K562 (cell line): ENCODE results near the gene DHCR24. TPM values are rescaled to one million over a fixed set of nuclear protein-coding genes. Genes with fewer than 3 reads are reported as not detected.

Source experiments
- ATAC-seq: fragments of 200-7000 bp; cut with Tn5 transposase; 3 replicates; pipeline ENCODE4 v1.9.1; 2020; ENCODE audit warnings: moderate library complexity
- BruUV-seq: library from RNA; stranded (reverse); fragments of 400-500 nt; replicated peaks from 2 replicates; lab custom pipeline; 2021; lab: Mats Ljungman, UMichigan
- CTCF ChIA-PET: fragments of 300-600 bp; formaldehyde crosslinking; extraction: SDS; loops from one replicate; lab custom pipeline; 2021; ENCODE audit warnings: low intra/inter-chr PET ratio; lab: Yijun Ruan, JAX
- POLR2A ChIA-PET: fragments of 300-600, 350-650 bp; sonication (Branson Sonifier 250); formaldehyde crosslinking; extraction: SDS; loops from one replicate; lab custom pipeline; 2021; ENCODE audit warnings: antibody characterized with exemption, inconsistent platforms; lab: Yijun Ruan, JAX
- DNase-seq, 4 experiments: peaks; one replicate each; pipeline versions ENCODE4 v3.0.0 to v3.0.0-alpha.2; 2011 to 2018; ENCODE audit warnings: low spot score in 3 of 4, mixed read lengths in 3 of 4; ENCODE audit errors: extremely low read depth in 1 of 4
- FAIRE-seq: peaks from 2 replicates; lab custom pipeline; 2011; peaks lifted over from hg19 to GRCh38; lab: Jason Lieb, UNC
- H2AFZ ChIP-seq: 2 replicates; pipeline ENCODE4 v1.6.0; 2011; ENCODE audit warnings: low read depth, low read length, control low read depth, inconsistent platforms
- H3K27ac ChIP-seq: fragments of 200-600 bp; 3 replicates; pipeline ENCODE4 v1.8.0; 2011; ENCODE audit warnings: low read depth, mild to moderate bottlenecking, control low read depth, inconsistent platforms, low read length, moderate library complexity, mixed read lengths; ENCODE audit errors: extremely low read depth
- H3K27me3 ChIP-seq, 2 experiments: fragments of 300-600 bp in 1 of 2; 2 replicates in 1 of 2; 3 replicates in 1 of 2; pipeline versions ENCODE4 v1.6.0 to v1.8.0; 2011; ENCODE audit warnings: inconsistent platforms in 2 of 2, low read length in 2 of 2, mild to moderate bottlenecking in 1 of 2, mixed read lengths in 1 of 2, moderate library complexity in 1 of 2; ENCODE audit not compliant: control insufficient read depth in 2 of 2, insufficient read depth in 2 of 2
- H3K36me3 ChIP-seq: fragments of 300-600 bp; 3 replicates; pipeline ENCODE4 v1.8.0; 2011; ENCODE audit warnings: mild to moderate bottlenecking, low read length, inconsistent platforms; ENCODE audit not compliant: control insufficient read depth, insufficient read depth
- H3K4me1 ChIP-seq, 2 experiments: fragments of 200-600 bp in 1 of 2; replicated peaks in 1 of 2; 2 replicates in 1 of 2; 3 replicates in 1 of 2; pipeline versions ENCODE4 v1.5.1 to v1.8.0; 2011; ENCODE audit warnings: inconsistent platforms in 2 of 2, low read length in 2 of 2, mild to moderate bottlenecking in 1 of 2, mixed read lengths in 1 of 2, moderate library complexity in 1 of 2; ENCODE audit not compliant: control insufficient read depth in 2 of 2, insufficient read depth in 2 of 2
- H3K4me2 ChIP-seq: 2 replicates; pipeline ENCODE4 v1.6.1; 2011; ENCODE audit warnings: low read length, control low read depth, inconsistent platforms, mixed read lengths; ENCODE audit not compliant: insufficient read depth
- H3K4me3 ChIP-seq: fragments of 200-600 bp; sonication (generic), shearing (Covaris generic); 2 replicates; pipeline ENCODE4 v1.5.1; 2016; ENCODE audit warnings: control low read depth, inconsistent platforms
- H3K79me2 ChIP-seq: fragments of 200-600 bp; 3 replicates; pipeline ENCODE4 v1.8.0; 2011; ENCODE audit warnings: low read length, inconsistent platforms; ENCODE audit not compliant: control insufficient read depth, insufficient read depth
- H3K9ac ChIP-seq, 2 experiments: 2 replicates each; pipeline versions ENCODE4 v1.6.0 to v1.6.1; 2011; ENCODE audit warnings: low read depth in 2 of 2, low read length in 2 of 2, control low read depth in 1 of 2, inconsistent platforms in 1 of 2, mild to moderate bottlenecking in 1 of 2, mixed read lengths in 1 of 2; ENCODE audit not compliant: insufficient read depth in 1 of 2
- H3K9me1 ChIP-seq: one replicate; pipeline ENCODE4 v1.6.0; 2011; ENCODE audit warnings: inconsistent platforms, mild to moderate bottlenecking, low read length, moderate library complexity; ENCODE audit not compliant: control insufficient read depth, insufficient read depth
- H3K9me3 ChIP-seq: replicated peaks from 2 replicates; pipeline ENCODE4 v1.5.1; 2011; ENCODE audit warnings: low read depth, low read length, inconsistent platforms; ENCODE audit not compliant: control insufficient read depth, insufficient read depth
- H4K20me1 ChIP-seq: replicated peaks from 2 replicates; pipeline ENCODE4 v1.6.1; 2011; ENCODE audit warnings: low read length, inconsistent platforms, mixed read lengths; ENCODE audit not compliant: control insufficient read depth, insufficient read depth
- CEBPB ChIP-seq: fragments of 450-650 bp; IDR thresholded peaks from 2 replicates; pipeline ENCODE4 v1.6.1; 2016; ENCODE audit warnings: missing genetic modification characterization, missing compliant biosample characterization
- CEBPG ChIP-seq, 3 experiments: fragments of 200-800 bp in 1 of 3; sonication (Bioruptor generic) in 1 of 3; sonication (generic) in 1 of 3; formaldehyde crosslinking in 1 of 3; IDR thresholded peaks in 2 of 3; conservative IDR thresholded peaks in 1 of 3; 2 replicates each; pipeline versions ENCODE4 v1.6.1 to v1.8.0; 2016 to 2022; ENCODE audit warnings: missing compliant biosample characterization in 2 of 3, missing genetic modification characterization in 2 of 3, mild to moderate bottlenecking in 1 of 3, missing genetic modification reagents in 1 of 3
- POLR3A ChIP-seq: IDR thresholded peaks from 2 replicates; pipeline ENCODE4 v1.6.1; 2011; ENCODE audit warnings: borderline replicate concordance, mild to moderate bottlenecking, moderate library complexity; ENCODE audit not compliant: insufficient read length, insufficient read depth; ENCODE audit errors: extremely low read depth
- ZNF133 ChIP-seq: fragments of 250-450 bp; sonication (Bioruptor Pico); IDR thresholded peaks from 2 replicates; pipeline ENCODE4 v1.4.0; 2020; ENCODE audit warnings: mild to moderate bottlenecking
- WGBS: fragments of 100-300 bp; shearing (Covaris generic); methylation state at CpG from one replicate; pipeline ENCODE4 v1.1.6; 2016; ENCODE audit warnings: low coverage, mixed read lengths; ENCODE audit not compliant: insufficient coverage; ENCODE audit errors: missing lambda C conversion rate; 5-methylcytosine and 5-hydroxymethylcytosine counted together
- in situ Hi-C: fragments of 300-500 bp; cut with MboI; formaldehyde crosslinking; loops from 4 replicates; pipeline ENCODE4 v1.15.0; 2018; ENCODE audit warnings: inconsistent platforms, mixed read lengths
- intact Hi-C: fragments of 100-400 bp; cut with micrococcal nuclease; formaldehyde crosslinking; loops from 2 replicates; pipeline ENCODE4 v1.14.2; 2022
- polyA plus RNA-seq, 8 experiments: library from polyadenylated mRNA; depleted of rRNA in 4 of 8; stranded (reverse) in 5 of 8; unstranded in 3 of 8; fragments of >200 nt; fragmentation: Nextera tagmentation in 2 of 8; fragmentation: Illumina TruSeq in 1 of 8; extraction: Ambion mirVana in 2 of 8; extraction: Trizol in 1 of 8; gene quantifications; 2 replicates each; pipeline versions ENCODE4 v1.2.1 to v1.2.3, GENCODE V29; 2011 to 2014; ENCODE audit warnings: inconsistent platforms in 1 of 8, missing spikeins in 1 of 8
- total RNA-seq, 7 experiments: library from RNA; depleted of rRNA in 6 of 7; stranded (reverse); fragments of >200 nt in 6 of 7; fragmentation: Illumina TruSeq in 2 of 7; extraction: Trizol in 2 of 7; gene quantifications; 2 replicates each; pipeline versions ENCODE4 v1.2.1 to v1.2.3, GENCODE V29; 2011 to 2021; ENCODE audit warnings: low replicate concordance in 1 of 7
- TF ChIP-seq, protein P1 (sequence below), 2 experiments: IDR thresholded peaks in 1 of 2; conservative IDR thresholded peaks in 1 of 2; 2 replicates each; pipeline ENCODE4 v1.6.1; 2016; ENCODE audit warnings: low read depth in 2 of 2, mild to moderate bottlenecking in 1 of 2, missing compliant biosample characterization in 1 of 2, missing genetic modification characterization in 1 of 2, moderate library complexity in 1 of 2
- TF ChIP-seq, protein P2 (sequence below): sonication (generic); formaldehyde crosslinking; IDR thresholded peaks from 2 replicates; pipeline ENCODE4 v1.8.0; 2022; ENCODE audit warnings: missing genetic modification reagents, mild to moderate bottlenecking, borderline replicate concordance

DHCR24 gene
- total and polyA plus RNA-seq, 9 of the 15 experiments (the other 6 are each of a cell fraction or from before 2014, with no cell fraction given) = 23.4 to 161 (median 79.9) TPM

DNA sequence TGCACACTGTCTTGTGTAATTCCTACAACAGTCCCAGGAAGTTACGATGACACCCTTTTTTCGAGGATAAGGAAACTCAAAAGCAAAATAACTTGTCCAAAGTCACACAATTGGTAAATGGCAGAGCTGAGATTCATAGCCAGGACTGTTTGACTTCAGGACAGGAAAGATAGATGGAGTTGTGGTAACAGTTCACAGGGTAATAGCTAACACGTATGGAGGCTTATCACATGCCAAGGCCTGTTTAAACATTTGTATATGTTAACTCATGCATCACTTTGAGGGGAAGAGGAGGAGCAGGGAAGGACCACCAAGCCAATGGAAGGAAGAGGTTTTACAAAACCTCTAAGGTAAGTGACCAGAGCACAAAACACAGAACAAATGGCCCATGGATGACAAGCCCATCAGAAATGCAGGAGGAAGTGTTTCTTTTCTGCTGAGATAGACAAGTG lies 2.8 kb downstream of the DHCR24 start (continued):
- TF ChIP-seq, protein P1, sequence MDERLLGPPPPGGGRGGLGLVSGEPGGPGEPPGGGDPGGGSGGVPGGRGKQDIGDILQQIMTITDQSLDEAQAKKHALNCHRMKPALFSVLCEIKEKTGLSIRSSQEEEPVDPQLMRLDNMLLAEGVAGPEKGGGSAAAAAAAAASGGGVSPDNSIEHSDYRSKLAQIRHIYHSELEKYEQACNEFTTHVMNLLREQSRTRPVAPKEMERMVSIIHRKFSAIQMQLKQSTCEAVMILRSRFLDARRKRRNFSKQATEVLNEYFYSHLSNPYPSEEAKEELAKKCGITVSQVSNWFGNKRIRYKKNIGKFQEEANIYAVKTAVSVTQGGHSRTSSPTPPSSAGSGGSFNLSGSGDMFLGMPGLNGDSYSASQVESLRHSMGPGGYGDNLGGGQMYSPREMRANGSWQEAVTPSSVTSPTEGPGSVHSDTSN (CRISPR knock-in tag; IDR thresholded peaks at IDR 0.05; ENCODE audit: low read depth) = no peak
- TF ChIP-seq, protein P1 (tag; conservative IDR thresholded peaks at IDR 0.05; ENCODE audit: low read depth) = peak; percentile 28; the same call in 1 of the 2 replicates
- TF ChIP-seq ZNF133 (CRISPR knock-in tag) = no peak
- TF ChIP-seq, all 486 proteins: peak for 5

DNA sequence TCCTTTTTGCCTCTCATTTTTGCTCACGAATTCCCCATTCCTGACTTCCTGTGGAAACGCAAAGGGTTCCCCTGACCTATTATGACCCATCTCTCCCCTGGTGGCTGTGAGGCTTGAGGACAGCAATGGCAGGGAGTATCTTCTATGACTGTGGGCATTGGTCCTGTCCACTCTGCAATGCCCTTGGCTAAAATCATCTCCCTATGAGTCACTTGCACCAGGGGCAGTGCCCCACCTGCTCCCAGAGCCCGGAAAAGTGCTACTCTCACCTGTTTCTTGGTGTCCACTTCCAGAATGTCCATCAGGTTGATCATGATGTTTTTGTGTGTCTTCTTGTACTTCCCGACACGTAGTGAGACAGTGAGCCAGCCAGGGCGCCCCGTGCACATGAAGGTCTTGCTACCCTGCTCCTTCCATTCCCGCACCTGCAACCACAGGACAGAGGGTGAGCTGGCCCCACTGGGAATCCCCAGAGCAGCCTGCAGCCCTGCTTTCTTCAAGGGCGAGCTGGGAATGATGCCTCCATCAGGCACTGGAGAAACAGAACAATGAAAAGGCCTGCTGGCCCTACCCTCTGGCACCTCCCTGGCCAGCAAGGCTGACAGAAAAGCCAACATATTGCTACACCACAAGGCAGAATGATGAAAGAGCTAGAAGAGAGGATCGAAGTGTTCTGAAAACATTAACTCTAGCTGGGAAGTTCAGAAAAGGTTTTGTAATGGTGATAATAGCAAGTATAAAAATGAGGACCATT lies 3.5 kb downstream of the DHCR24 start:
- intact Hi-C loops = no loop called here
- no peak overlapping the region for H2AFZ ChIP-seq
- no peak overlapping the region for H3K27ac ChIP-seq
- no peak for DNase-seq
- no peak for FAIRE-seq
- H3K4me2 ChIP-seq = no peak overlapping the region
- peaks cover 84% of the 10 kb centered on the region for H3K79me2 ChIP-seq
- H3K9ac ChIP-seq = peak overlapping the region in 1 of 2 experiments; percentile 43; a peak in 1 of 4 replicates
- 91% methylated on average over 10 of the region's 10 CpGs for WGBS
- H3K4me3 ChIP-seq = no peak overlapping the region
- no peak for ATAC-seq
- no peak for TF ChIP-seq CEBPG (CRISPR knock-in tag; IDR thresholded peaks at IDR 0.05)
- 0 out of 4 replicates have a peak, but pooled peaks of 1 of the 2 experiments have one; percentile 42 for TF ChIP-seq CEBPG (tag; conservative IDR thresholded peaks at IDR 0.05 in 1 of 2, IDR thresholded peaks at IDR 0.05 in 1 of 2)
- TF ChIP-seq, protein P2, sequence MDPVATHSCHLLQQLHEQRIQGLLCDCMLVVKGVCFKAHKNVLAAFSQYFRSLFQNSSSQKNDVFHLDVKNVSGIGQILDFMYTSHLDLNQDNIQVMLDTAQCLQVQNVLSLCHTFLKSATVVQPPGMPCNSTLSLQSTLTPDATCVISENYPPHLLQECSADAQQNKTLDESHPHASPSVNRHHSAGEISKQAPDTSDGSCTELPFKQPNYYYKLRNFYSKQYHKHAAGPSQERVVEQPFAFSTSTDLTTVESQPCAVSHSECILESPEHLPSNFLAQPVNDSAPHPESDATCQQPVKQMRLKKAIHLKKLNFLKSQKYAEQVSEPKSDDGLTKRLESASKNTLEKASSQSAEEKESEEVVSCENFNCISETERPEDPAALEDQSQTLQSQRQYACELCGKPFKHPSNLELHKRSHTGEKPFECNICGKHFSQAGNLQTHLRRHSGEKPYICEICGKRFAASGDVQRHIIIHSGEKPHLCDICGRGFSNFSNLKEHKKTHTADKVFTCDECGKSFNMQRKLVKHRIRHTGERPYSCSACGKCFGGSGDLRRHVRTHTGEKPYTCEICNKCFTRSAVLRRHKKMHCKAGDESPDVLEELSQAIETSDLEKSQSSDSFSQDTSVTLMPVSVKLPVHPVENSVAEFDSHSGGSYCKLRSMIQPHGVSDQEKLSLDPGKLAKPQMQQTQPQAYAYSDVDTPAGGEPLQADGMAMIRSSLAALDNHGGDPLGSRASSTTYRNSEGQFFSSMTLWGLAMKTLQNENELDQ = no peak
- TF ChIP-seq POLR3A = no peak
- peak; percentile 45; the same call in 1 of the 2 replicates for TF ChIP-seq CEBPB (tag)
- no TSS peak for BruUV-seq
- peaks cover 30 to 33% of the 10 kb centered on the region in 2 experiments; a peak in 4 of 5 replicates for H3K4me1 ChIP-seq
- peaks cover 73% of the 10 kb centered on the region for H3K36me3 ChIP-seq
- ChIA-PET POLR2A (interaction anchor here (4.3 kb wide), 1 partner anchor 12 kb away, joined by 17 read pairs; no protein-coding TSS in a partner anchor), CTCF (no interaction called here)
- no peaks in the 10 kb centered on the region for H3K27me3 ChIP-seq
- in situ Hi-C loops = no loop called here
- no peaks in the 10 kb centered on the region for H3K9me3 ChIP-seq
- H3K9me1 ChIP-seq = no peaks in the 10 kb centered on the region
- H4K20me1 ChIP-seq = peaks cover 24% of the 10 kb centered on the region
